Mucosa of stomach (tissue), 1 donor: Measurements from ENCODE around the gene PGM2.

Source experiments
- H3K27me3 ChIP-seq: one replicate; pipeline ENCODE4 v1.7.0; 2013; ENCODE audit warnings: mild to moderate bottlenecking, low read length; ENCODE audit not compliant: control insufficient read depth, insufficient read depth
- H3K36me3 ChIP-seq: one replicate; pipeline ENCODE4 v1.7.0; 2013; ENCODE audit warnings: low read length; ENCODE audit not compliant: control insufficient read depth, insufficient read depth
- H3K4me1 ChIP-seq: one replicate; pipeline ENCODE4 v1.7.0; 2013; ENCODE audit warnings: mild to moderate bottlenecking, low read length; ENCODE audit not compliant: control insufficient read depth, insufficient read depth
- H3K4me3 ChIP-seq: one replicate; pipeline ENCODE4 v1.7.0; 2013; ENCODE audit warnings: low read length
- H3K9ac ChIP-seq: one replicate; pipeline ENCODE4 v1.7.0; 2013; ENCODE audit warnings: mild to moderate bottlenecking, low read length, moderate library complexity
- H3K9me3 ChIP-seq: one replicate; pipeline ENCODE4 v1.7.0; 2013; ENCODE audit warnings: mild to moderate bottlenecking, low read length, moderate library complexity; ENCODE audit not compliant: control insufficient read depth
- donor health status: Pancreatic carcinoma.

The PGM2 gene

DNA sequence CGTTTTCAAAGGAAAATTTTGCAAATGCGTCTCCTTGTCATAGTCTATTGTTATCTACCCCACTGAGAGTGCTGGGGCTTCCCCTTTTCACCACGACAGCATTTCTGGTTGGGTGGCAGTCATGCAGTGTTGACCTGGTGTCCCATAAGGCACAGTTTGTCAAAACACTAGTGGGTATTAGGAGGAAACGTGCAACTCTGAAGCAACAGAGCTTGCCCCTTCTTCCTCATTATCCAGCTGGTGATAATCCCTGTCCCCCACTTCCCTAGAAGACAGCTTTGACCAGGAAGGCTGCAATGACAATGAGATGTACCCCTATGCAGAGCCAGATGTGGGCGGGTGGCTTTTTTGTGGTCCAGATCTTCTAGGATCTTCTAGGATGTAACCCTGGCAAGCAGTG lies 66.2 kb downstream of the PGM2 start:
- Histone ChIP-seq H3K36me3 (no peaks in the 10 kb centered on the region), H3K4me1 (peaks cover 10% of the 10 kb centered on the region), H3K9ac (no peak overlapping the region), H3K27me3 (peaks cover 57% of the 10 kb centered on the region), H3K9me3 (no peaks in the 10 kb centered on the region), H3K4me3 (no peak overlapping the region)

GRCh38 chr4:37893164-37893563 lies 66.7 kb downstream of the PGM2 start:
- Histone ChIP-seq H3K27me3 (peaks cover 55% of the 10 kb centered on the region), H3K9ac (no peak overlapping the region), H3K4me3 (no peak overlapping the region), H3K4me1 (peaks cover 10% of the 10 kb centered on the region), H3K36me3 (no peaks in the 10 kb centered on the region), H3K9me3 (no peaks in the 10 kb centered on the region)

GRCh38 chr4:37895271-37895670 lies 68.8 kb downstream of the PGM2 start:
- peaks cover 42% of the 10 kb centered on the region for H3K27me3 ChIP-seq
- peaks cover 7% of the 10 kb centered on the region for H3K4me1 ChIP-seq
- H3K4me3 ChIP-seq, result no peak overlapping the region
- H3K36me3 ChIP-seq, result no peaks in the 10 kb centered on the region
- H3K9me3 ChIP-seq, result no peaks in the 10 kb centered on the region
- no peak overlapping the region for H3K9ac ChIP-seq

- H3K9ac ChIP-seq, result no peak overlapping the region
- peaks cover 31% of the 10 kb centered on the region for H3K27me3 ChIP-seq
- no peak overlapping the region for H3K4me3 ChIP-seq
- H3K9me3 ChIP-seq, result no peaks in the 10 kb centered on the region
- H3K4me1 ChIP-seq, result no peaks in the 10 kb centered on the region
- no peaks in the 10 kb centered on the region for H3K36me3 ChIP-seq
Observed at GRCh38 chr4:37896206-37896860, 69.8 kb downstream of the PGM2 start.

DNA sequence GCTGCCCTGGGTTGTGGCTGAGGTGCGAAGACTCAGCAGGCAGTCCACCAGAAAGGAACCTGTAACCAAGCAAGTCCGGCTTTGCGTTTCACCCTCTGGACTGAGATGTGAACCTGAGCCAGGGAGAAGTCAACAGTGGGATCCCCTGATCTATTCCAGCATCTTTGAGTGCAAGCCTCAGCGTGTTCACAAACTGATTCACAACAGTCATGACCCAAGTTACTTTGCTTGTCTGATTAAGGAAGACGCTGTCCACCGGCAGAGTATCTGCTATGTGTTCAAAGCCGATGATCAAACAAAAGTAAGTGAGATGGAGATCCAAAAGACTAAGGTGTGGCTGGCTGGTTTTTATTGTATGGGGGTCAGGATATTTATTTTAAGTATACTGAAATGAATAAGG lies 75.7 kb downstream of the PGM2 start:
- no peaks in the 10 kb centered on the region for H3K9me3 ChIP-seq
- H3K9ac ChIP-seq, result no peak overlapping the region
- H3K36me3 ChIP-seq, result no peaks in the 10 kb centered on the region
- peaks cover 9% of the 10 kb centered on the region for H3K27me3 ChIP-seq
- no peaks in the 10 kb centered on the region for H3K4me1 ChIP-seq
- no peak overlapping the region for H3K4me3 ChIP-seq

DNA sequence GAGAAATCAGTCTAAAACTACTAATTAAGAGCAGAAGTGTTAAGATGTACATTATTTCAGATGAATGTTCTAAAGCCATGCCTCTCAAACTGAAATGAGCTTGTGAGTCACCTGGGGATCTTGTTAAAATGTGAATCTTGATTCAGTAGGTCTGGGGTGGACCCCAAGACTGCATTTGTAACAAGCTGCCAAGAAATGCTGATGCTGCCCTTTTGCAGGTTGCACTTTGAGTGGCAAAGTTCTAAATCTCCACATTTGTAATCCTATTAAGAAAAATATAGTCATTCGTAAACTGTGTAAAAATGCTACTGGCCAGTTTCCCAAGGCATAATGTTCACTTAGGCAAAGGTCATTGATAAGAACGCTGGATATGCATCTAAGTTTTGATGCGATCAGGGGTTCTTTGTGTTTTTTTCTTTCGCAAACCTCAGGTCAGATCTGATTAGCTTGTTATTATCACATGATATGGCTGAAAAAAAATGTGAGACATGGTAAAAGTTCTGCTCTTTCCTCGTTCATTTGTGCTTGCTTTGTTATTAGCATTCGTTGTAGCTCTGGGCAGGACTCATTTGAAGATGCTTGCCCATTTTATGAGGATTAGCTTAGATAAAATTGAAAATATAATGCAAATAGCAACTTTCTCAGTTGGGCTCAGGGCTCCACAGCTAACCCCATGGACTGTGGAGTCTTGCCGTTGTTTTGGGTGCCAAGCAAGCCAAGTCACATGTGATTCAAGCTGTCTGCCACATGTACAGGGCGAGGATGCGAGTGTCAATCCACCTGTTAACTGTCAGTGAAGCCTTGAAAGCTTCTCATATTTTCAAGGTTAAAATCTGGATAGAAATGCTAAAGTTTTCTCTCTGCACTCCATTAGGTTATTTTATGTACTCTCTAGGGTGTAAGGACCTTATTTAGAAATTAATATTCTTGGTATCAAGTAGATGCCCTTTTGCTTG lies 76.5 kb downstream of the PGM2 start:
- no peak overlapping the region for H3K4me3 ChIP-seq
- no peaks in the 10 kb centered on the region for H3K36me3 ChIP-seq

DNA sequence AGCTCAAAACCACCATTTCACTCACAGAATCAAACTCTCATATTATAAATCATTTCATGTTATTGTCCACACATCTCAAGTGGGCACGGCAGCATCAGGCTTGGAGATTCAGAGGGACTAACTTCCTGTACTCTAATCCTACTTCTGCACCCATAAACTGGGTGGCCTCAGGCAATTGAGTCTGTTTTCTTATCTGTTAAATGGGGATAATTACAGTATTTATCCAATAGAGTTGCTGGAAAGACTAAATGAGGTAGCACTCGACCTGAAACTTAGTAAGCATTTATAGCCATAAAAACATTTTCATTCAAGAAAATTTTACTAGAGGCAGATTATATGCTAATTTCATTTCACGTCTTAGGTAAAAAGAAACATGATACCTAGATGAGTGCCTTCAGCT lies 77.4 kb downstream of the PGM2 start:
- Histone ChIP-seq H3K9ac (no peak overlapping the region), H3K36me3 (no peaks in the 10 kb centered on the region), H3K27me3 (no peaks in the 10 kb centered on the region), H3K4me1 (no peaks in the 10 kb centered on the region), H3K9me3 (no peaks in the 10 kb centered on the region), H3K4me3 (no peak overlapping the region)

More for the DNA sequence above, 76.5 kb downstream of the PGM2 start:
- Histone ChIP-seq H3K27me3 (peaks cover 8% of the 10 kb centered on the region), H3K9me3 (no peaks in the 10 kb centered on the region), H3K4me1 (no peaks in the 10 kb centered on the region), H3K9ac (no peak overlapping the region)

DNA sequence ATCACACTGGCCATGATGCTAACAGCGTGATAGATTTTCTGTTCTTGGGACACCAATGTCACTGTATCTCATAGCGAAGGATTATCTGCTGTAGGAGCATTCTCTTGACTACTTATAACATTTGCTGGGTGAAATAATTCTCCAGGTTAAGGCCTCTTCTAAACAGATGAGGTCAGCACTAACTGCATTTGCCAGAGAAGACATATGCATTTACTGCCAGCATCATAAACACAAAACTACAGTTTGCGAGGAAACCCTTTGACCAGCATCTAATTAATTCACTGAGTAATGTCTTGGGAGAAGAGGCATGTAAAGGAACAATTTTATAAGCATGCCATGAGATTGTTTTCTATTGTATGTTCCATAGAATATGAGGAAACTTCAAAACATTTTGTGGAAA lies 78.3 kb downstream of the PGM2 start:
- Histone ChIP-seq H3K9ac (no peak overlapping the region), H3K4me1 (no peaks in the 10 kb centered on the region), H3K4me3 (no peak overlapping the region), H3K27me3 (no peaks in the 10 kb centered on the region), H3K36me3 (no peaks in the 10 kb centered on the region), H3K9me3 (no peaks in the 10 kb centered on the region)

- no peaks in the 10 kb centered on the region for H3K36me3 ChIP-seq
- no peak overlapping the region for H3K4me3 ChIP-seq
- no peaks in the 10 kb centered on the region for H3K9me3 ChIP-seq
- H3K4me1 ChIP-seq, result no peaks in the 10 kb centered on the region
- no peak overlapping the region for H3K9ac ChIP-seq
- no peaks in the 10 kb centered on the region for H3K27me3 ChIP-seq
Observed at GRCh38 chr4:37905533-37906169, 79.2 kb downstream of the PGM2 start.

DNA sequence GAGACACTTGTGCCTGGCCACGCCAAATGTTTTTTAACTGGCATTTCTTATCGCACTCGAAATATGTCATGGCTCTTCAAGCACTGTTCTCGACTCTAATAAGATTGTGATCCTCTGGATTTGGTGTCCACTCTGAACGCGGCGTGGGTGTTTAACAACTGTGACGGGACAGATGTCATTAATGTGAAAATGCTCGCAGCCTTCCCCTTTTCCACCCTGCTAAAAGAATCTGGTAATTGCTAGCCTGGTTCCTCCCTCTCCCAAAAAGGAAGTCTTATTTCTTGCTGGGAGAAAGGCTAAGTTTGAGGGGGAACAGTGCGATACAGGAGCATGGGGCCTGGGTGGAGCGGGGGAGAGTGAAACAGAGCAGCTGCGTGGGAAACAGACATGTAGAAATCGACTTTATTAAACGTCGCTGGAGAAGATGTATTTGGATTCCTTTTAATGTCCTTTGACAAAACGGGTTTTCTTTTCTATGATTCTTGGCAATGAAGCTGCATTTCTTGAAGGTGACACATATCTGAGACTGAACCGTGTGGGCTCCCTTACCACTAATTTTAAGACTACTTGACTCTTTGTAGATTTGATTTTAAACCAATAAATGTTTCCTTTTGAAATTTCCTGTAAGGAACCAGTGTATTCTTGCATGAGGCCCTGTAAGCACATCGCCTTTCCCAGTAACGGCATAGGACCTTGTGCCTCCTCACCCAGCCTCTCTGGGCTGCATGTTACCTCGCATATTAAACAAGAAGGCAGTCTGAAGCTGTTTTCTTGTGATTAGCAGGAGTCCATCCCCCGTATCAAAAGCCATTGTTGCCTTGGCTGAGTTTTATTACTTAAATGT lies 82.2 kb downstream of the PGM2 start:
- Histone ChIP-seq H3K9me3 (no peaks in the 10 kb centered on the region), H3K9ac (no peak overlapping the region), H3K27me3 (no peaks in the 10 kb centered on the region), H3K36me3 (no peaks in the 10 kb centered on the region), H3K4me3 (no peak overlapping the region), H3K4me1 (no peaks in the 10 kb centered on the region)

GRCh38 chr4:37909332-37910090 lies 83.0 kb downstream of the PGM2 start:
- Histone ChIP-seq H3K36me3 (no peaks in the 10 kb centered on the region), H3K4me3 (no peak overlapping the region), H3K4me1 (no peaks in the 10 kb centered on the region), H3K9me3 (no peaks in the 10 kb centered on the region), H3K9ac (no peak overlapping the region), H3K27me3 (no peaks in the 10 kb centered on the region)
